NOMO-1 treated with dmso at 0.1 percent for 144 hours (cell line): ENCODE data around the gene NUTM2D.
A peak's percentile ranks its signal among the peaks of the same experiment; 100 is the strongest.
"Not testable (repeated sequence)": the region's sequence is repeated elsewhere in the genome, so short reads cannot be mapped to it uniquely, and the experiment has no call there.

Source experiments
- DNase-seq: peaks from one replicate; lab custom pipeline; 2025; ENCODE audit not compliant: unreplicated experiment; lab: John Stamatoyannopoulos, UW

Gene NUTM2D, protein sequence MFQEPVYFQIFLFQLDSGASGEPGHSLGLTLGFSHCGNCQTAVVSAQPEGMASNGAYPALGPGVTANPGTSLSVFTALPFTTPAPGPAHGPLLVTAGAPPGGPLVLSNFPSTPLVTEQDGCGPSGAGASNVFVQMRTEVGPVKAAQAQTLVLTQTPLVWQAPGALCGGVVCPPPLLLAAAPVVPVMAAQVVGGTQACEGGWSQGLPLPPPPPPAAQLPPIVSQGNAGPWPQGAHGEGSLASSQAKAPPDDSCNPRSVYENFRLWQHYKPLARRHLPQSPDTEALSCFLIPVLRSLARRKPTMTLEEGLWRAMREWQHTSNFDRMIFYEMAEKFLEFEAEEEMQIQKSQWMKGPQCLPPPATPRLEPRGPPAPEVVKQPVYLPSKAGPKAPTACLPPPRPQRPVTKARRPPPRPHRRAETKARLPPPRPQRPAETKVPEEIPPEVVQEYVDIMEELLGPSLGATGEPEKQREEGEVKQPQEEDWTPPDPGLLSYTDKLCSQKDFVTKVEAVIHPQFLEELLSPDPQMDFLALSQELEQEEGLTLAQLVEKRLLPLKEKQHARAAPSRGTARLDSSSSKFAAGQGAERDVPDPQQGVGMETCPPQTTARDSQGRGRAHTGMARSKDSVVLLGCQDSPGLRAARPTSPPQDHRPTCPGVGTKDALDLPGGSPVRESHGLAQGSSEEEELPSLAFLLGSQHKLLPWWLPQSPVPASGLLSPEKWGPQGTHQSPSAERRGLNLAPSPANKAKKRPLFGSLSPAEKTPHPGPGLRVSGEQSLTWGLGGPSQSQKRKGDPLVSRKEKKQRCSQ

DNA sequence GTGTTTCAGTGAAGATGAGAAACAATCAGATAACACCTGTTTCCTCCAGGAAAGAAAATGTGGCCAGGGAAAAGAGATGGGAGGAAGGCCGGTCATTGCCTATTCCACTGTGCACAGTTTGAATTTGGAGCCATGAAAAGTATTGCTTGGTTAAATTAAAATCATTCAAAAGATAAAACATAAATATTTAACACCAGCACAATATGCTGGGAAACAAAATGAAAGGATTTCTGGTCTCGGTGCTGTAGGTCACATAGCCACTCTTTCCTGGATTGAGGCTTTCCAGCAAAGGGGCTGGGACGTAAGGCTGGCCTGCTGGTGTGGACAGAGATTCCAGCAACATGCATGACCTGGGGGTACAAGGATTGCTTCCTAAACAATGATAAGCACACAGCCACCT lies at the start of gene NUTM2D:
TSS of gene NUTM2D (plus strand) at position 301 of the 400 bp plus-strand sequence. CDS start 522 bp downstream, outside the sequence.
- not testable (repeated sequence) for DNase-seq

GRCh38 chr10:87308702-87309101 lies 48.8 kb upstream of the NUTM2D start:
- DNase-seq = not testable (repeated sequence)

DNA sequence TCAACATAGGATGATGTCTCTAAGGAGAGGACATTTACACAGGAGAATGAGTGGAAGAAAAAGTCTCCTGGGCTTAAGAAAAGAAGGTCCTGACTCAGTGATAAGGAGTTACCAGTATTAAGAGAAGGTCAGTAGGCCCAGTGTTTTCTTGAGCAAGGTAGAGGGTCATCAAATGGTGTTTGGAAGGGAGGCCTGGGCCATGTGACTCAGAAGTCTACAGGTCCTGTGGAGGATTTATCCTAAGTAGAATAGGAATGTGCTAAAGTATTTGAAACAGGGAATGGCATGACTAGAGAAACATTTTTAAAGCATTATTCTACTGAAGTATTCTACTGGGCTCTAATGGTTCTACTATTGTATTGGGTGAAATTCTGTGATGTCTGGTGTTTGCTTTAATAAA lies 47.9 kb upstream of the NUTM2D start:
- DNase-seq = not testable (repeated sequence)

- DNase-seq = not testable (repeated sequence)
Observed at GRCh38 chr10:87311521-87311920, 46.0 kb upstream of the NUTM2D start.

- DNase-seq = not testable (repeated sequence)
Observed at GRCh38 chr10:87313649-87314359, 43.7 kb upstream of the NUTM2D start.

DNA sequence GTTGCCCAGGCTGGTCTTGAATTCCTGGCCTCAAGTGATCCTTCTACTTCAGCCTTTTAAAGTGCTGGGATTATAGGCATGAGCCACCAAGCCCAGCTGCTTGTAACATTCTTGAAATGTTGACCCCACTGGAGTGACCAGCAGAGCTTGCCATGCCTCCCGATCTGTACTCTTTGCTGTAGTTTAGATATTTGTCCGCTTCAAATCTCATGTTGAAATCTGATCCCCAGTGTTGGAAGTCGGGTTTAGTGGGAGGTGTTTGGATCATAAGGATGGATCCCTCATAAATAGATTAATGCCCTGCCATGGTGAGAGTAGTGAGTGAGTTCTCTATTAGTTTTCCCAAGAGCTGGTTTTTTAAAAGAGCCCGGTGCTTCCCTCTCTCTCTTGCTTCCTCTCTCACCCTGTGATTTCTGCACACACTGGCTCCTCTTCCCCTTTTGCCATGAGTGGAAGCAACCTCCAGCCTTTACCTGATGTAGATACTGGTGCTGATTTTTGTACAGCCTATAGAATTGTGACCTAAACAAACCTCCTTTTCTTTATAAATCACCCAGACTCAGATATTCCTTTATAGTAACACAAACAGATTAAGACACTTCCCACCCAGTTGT lies 43.1 kb upstream of the NUTM2D start:
- not testable (repeated sequence) for DNase-seq

DNA sequence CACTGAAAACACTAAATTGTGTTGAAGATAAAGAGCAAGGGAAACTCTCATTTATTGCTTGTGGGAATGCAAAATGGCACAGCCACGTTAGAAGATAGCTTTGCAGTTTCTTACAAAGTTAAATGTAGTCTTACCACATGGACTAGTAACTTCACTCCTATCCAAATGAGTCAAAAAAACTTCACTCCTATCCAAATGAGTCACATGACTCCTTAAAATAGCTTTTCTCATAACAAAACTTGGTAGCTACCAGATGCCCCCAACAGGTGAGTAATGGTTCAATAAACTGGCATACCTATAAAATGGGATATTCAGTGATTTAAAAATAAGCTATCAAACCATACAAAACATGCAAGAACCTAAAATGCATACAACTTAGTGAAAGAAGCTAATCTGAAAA lies 36.0 kb upstream of the NUTM2D start:
- DNase-seq = not testable (repeated sequence)

DNA sequence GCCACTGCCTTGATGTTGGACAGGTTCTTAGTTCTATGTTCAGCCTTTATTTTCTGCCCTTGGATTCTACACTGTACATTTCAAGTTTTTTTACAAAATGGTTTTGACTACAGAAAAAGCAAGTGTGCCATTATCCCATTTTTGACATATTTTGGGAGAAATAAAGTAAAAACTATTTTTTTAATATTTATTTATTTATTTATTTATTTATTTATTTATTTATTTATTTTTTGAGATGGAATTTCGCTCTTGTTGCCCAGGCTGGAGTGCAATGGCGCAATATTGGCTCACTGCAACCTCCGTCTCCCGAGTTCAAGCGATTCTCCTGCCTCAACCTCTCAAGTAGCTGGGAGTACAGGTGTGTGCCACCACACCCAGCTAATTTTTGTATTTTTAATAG lies 33.0 kb upstream of the NUTM2D start:
- not testable (repeated sequence) for DNase-seq

- not testable (repeated sequence) for DNase-seq
Observed at GRCh38 chr10:87327958-87328357, 29.6 kb upstream of the NUTM2D start.

DNA sequence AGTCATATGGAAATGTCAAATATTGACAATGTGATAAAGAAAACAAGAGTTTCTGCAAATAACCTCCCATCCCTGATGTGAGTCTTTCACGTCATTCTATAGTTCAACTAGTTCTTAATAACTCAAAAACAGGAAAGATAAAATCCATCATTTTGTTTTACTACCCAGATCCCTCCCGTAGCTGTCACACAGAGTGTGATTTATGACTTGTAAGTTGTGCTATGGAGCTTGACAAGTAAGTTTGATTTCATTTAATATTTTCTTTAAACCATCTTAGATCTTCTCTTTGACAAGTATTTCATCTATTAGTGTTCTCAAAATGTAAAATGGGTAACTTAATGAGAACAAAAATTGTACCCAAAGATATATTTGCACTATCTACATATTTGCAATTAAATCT lies 28.4 kb upstream of the NUTM2D start:
- DNase-seq = not testable (repeated sequence)

GRCh38 chr10:87332687-87333086 lies 24.9 kb upstream of the NUTM2D start:
- not testable (repeated sequence) for DNase-seq

DNA sequence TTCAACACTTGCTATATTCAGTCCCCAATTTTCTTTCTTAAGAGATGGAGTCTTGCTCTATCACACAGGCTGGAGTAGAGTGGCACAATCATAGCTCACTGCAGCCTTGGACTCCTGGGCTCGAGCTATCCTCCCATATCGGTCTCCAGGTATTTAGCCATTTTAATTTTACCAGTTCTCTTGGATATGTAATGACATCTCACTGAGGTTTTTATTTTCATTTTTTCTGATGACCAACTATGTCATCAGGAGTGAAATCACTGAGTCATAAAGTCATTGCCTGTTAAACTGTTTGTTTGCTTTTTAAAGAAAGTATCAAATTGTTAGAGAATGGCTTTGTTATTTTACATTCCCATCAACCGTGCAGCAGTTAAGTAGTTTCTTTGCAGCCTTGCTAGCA lies 17.1 kb upstream of the NUTM2D start:
- not testable (repeated sequence) for DNase-seq

DNA sequence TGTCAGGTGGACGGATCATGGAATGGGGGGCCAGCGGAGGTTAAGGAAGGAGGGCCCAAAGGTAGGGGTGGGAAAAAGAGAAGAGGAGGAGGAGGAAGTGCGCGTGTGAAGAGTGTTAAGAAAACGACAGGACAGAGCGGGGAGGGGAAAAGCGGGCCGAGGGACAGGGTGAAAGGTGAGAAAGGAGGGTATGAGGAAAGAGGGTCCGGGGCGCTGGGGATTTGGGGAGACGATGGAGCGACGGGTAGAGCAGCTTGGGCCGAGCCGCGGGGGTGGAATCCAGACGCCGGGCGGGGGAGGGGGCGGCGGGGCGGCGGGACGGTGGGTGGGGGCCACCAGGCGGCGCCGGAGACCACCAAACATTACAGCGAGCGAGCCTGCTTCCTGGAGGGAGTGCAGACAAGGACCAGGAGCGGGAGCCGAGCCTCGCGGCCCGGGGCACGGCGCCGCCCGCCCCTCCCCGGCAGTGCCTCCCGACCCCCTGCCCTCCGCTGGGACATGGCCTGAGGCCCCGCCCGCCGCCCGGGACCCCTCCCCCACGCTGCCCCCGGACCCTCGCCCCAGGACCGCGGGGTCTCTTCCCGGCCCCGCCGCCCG lies 15.9 kb upstream of the NUTM2D start:
- not testable (repeated sequence) for DNase-seq

GRCh38 chr10:87342249-87342710 lies 15.3 kb upstream of the NUTM2D start:
- peak; percentile 44 for DNase-seq

GRCh38 chr10:87342711-87343258 lies 14.8 kb upstream of the NUTM2D start:
- DNase-seq = peak; percentile 45

GRCh38 chr10:87345743-87346142 lies 11.8 kb upstream of the NUTM2D start:
- DNase-seq = not testable (repeated sequence)

DNA sequence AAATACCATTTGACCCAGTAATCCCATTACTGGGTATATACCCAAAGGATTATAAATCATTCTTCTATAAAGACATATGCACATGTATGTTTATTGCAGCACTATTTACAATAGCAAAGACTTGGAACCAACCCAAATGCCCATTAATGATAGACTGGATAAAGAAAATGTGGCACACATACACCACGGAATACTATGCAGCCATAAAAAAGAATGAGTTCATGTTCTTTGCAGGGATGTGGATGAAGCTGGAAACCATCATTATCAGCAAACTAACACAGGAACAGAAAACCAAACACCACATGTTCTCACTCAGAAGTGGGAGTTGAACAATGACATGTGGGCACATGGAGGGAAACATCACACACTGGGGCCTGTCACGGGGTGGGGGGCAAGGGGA lies 7.4 kb upstream of the NUTM2D start:
- DNase-seq = not testable (repeated sequence)

- DNase-seq = not testable (repeated sequence)
Observed at GRCh38 chr10:87352825-87353224, 4.7 kb upstream of the NUTM2D start.

GRCh38 chr10:87355110-87355509 lies 2.4 kb upstream of the NUTM2D start:
- not testable (repeated sequence) for DNase-seq

DNA sequence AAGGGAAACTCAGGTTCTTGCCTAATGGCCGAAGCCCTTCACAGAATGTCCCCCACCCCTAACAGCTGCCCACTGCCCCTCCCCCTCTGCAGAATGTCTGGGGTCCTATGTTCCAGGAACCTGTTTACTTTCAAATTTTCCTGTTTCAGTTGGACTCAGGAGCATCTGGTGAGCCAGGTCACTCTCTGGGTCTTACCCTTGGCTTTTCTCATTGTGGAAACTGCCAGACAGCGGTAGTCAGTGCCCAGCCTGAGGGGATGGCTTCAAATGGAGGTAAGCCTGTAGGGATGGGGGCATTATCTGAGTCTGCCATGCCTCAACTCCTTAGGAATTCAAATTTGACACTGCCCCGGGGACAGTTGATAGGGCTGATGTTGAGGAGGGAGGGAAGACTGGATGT lies 615 bp downstream of the NUTM2D start:
- DNase-seq = not testable (repeated sequence)
